Colonic mucosa (tissue), 4 donors: ENCODE results near the gene EPHB1. TPM values are rescaled to one million over a fixed set of nuclear protein-coding genes. Genes with fewer than 3 reads are reported as not detected.

Source experiments
- DNase-seq: peaks from one replicate; pipeline ENCODE4 v3.0.0-alpha.2; 2020
- H3K27ac ChIP-seq: fragments of 200-600 bp; one replicate; pipeline ENCODE4 v1.8.0; 2021
- H3K27me3 ChIP-seq: fragments of 200-600 bp; one replicate; pipeline ENCODE4 v1.8.0; 2021
- H3K36me3 ChIP-seq: fragments of 200-600 bp; one replicate; pipeline ENCODE4 v1.8.0; 2021
- H3K4me1 ChIP-seq: fragments of 200-600 bp; one replicate; pipeline ENCODE4 v1.8.0; 2021; ENCODE audit warnings: mild to moderate bottlenecking
- H3K4me3 ChIP-seq: fragments of 200-600 bp; one replicate; pipeline ENCODE4 v1.8.0; 2021
- H3K9ac ChIP-seq, 2 donors: one replicate each; pipeline ENCODE4 v1.7.0; 2013; ENCODE audit warnings: control low read depth in 2 of 2, low read depth in 2 of 2, low read length in 2 of 2
- H3K9me3 ChIP-seq: fragments of 200-600 bp; one replicate; pipeline ENCODE4 v1.8.0; 2021
- intact Hi-C: fragments of 100-400 bp; cut with DNase I; formaldehyde crosslinking; loops from one replicate; pipeline ENCODE4 v1.14.1; 2022
- total RNA-seq, 2 donors: library from RNA; stranded (reverse); fragmentation: NEBNext Ultra II Directional in 1 of 2; extraction: Animal tissue kit (Norgen Biotek cat#: 25700) in 1 of 2; gene quantifications; one replicate each; pipeline ENCODE4 v1.2.1, GENCODE V29; 2021
- TF ChIP-seq, protein P1 (sequence below): fragments of 200-600 bp; IDR thresholded peaks from one replicate; pipeline ENCODE4 v1.8.0; 2022; ENCODE audit warnings: antibody characterized with exemption, mild to moderate bottlenecking
- donor health status: healthy.
- donor health status: DM: no; HTN: no; CAD: no.
- donor health status: DM: no; HTN: no; CAD: no.

Gene EPHB1
- total RNA-seq, 2 donors from 2014 or later: 0.40 to 0.74 TPM

DNA sequence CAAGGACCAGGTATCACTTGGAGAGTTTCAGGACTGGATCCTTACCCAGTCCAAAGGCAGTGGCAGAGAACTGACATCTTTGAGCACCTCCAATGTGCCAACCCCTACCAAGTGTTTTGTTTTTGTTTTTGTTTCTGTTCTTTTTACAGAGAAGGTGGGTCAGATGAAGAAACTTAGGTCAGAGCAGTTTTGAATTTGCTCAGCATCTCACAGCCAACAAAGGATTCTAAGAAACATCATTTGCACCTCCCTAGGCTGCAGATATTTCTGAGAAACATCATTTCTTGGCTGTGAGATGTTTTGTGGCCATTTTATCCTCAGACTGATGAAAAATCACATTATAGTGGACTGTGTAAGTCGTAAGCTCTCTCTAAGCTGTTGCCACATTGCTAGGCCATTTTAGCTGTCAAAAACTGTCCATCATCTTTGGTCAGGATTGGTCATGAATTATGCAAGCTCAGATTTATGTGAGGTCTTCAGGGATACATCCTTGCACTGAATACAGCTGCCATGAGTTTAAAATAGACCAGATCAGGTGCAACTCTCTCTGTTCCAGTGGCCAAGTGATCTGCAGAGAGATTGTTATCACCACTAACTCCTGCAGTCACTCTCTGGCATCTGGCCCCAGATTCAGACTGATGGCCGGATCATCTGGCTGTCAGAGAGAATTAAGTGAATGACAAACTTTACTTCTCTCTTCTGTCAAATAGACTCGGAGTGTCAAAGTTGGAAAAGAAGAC lies 341.5 kb downstream of the EPHB1 start:
- Histone ChIP-seq H3K9ac (no peak overlapping the region), H3K27me3 (no peaks in the 10 kb centered on the region), H3K4me3 (no peak overlapping the region), H3K27ac (no peak overlapping the region), H3K36me3 (no peaks in the 10 kb centered on the region), H3K4me1 (no peaks in the 10 kb centered on the region), H3K9me3 (no peaks in the 10 kb centered on the region)
- intact Hi-C loops: no loop called here
- TF ChIP-seq, protein P1, sequence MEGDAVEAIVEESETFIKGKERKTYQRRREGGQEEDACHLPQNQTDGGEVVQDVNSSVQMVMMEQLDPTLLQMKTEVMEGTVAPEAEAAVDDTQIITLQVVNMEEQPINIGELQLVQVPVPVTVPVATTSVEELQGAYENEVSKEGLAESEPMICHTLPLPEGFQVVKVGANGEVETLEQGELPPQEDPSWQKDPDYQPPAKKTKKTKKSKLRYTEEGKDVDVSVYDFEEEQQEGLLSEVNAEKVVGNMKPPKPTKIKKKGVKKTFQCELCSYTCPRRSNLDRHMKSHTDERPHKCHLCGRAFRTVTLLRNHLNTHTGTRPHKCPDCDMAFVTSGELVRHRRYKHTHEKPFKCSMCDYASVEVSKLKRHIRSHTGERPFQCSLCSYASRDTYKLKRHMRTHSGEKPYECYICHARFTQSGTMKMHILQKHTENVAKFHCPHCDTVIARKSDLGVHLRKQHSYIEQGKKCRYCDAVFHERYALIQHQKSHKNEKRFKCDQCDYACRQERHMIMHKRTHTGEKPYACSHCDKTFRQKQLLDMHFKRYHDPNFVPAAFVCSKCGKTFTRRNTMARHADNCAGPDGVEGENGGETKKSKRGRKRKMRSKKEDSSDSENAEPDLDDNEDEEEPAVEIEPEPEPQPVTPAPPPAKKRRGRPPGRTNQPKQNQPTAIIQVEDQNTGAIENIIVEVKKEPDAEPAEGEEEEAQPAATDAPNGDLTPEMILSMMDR: no peak
- no peak for DNase-seq

DNA sequence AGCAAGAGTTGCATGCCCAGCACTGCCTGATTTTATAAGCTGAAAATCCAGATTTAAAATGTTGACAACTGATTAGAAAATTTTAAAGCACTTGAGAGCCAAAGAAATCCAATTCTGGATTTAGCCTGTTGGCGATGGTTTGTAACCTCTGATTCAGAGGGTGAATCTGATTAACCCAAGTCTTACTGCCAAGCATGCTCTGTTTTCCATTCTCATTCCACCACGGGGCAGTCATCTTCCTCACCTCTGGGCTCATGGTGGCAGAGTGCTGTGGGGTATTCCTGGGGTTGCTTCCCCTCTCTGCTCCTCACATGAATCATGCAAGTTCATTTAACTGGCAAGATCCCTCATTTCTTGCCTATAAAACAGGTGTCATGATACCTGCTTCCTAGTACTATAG lies 342.2 kb downstream of the EPHB1 start:
- H3K9ac ChIP-seq: no peak overlapping the region
- no peak overlapping the region for H3K4me3 ChIP-seq
- TF ChIP-seq, protein P1: no peak
- H3K4me1 ChIP-seq: no peaks in the 10 kb centered on the region
- H3K27ac ChIP-seq: no peak overlapping the region
- H3K36me3 ChIP-seq: no peaks in the 10 kb centered on the region
- no peak for DNase-seq
- intact Hi-C loops: no loop called here
- no peaks in the 10 kb centered on the region for H3K27me3 ChIP-seq
- no peaks in the 10 kb centered on the region for H3K9me3 ChIP-seq

DNA sequence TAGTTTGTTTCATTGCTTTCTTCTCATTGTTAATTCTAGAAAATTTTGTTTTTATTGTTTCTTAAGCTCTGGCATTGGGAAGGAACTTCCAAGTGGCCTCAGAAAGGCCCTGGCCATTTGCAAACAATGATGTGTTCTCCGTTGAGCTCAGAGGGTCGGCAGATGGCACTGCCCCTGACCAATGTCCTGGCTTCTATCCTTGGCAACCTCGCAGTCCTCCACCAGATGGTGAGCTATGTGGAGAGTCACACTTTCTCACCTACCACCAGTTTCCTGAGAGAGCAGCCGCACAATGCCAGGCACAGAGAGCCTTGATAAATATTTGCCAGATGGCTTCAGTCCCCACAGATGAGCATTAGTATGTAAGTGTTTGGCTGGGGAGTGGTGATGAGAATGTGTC lies 343.7 kb downstream of the EPHB1 start:
- H3K4me1 ChIP-seq: no peaks in the 10 kb centered on the region
- H3K27ac ChIP-seq: no peak overlapping the region
- H3K9me3 ChIP-seq: no peaks in the 10 kb centered on the region
- TF ChIP-seq, protein P1: no peak
- H3K36me3 ChIP-seq: no peaks in the 10 kb centered on the region
- no peak for DNase-seq
- H3K27me3 ChIP-seq: no peaks in the 10 kb centered on the region
- intact Hi-C loops: no loop called here
- no peak overlapping the region for H3K9ac ChIP-seq
- no peak overlapping the region for H3K4me3 ChIP-seq

DNA sequence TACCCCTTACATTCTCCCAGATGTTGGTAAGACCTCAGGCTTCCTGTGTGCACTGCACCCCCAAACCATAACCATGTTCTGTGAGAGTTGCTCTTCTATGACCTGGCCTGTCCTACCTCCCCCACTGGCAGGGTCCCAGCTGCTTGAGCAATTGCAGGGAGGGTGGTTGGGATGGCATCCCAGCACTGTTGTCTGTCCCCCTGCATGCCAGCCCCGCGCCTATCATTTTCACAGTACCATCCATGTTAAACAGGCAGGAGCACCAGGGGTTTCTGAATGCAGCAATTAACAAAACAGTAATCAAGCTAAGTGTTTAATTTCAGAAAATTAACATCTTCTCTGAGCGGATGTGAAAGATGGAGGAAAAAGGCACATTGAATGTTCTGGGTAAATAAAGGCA lies 345.5 kb downstream of the EPHB1 start:
- TF ChIP-seq, protein P1: no peak
- H3K4me3 ChIP-seq: no peak overlapping the region
- no peak for DNase-seq
- no peaks in the 10 kb centered on the region for H3K36me3 ChIP-seq
- no peaks in the 10 kb centered on the region for H3K27me3 ChIP-seq
- no peaks in the 10 kb centered on the region for H3K4me1 ChIP-seq
- intact Hi-C loops: no loop called here
- no peak overlapping the region for H3K27ac ChIP-seq
- no peaks in the 10 kb centered on the region for H3K9me3 ChIP-seq
- H3K9ac ChIP-seq: no peak overlapping the region

DNA sequence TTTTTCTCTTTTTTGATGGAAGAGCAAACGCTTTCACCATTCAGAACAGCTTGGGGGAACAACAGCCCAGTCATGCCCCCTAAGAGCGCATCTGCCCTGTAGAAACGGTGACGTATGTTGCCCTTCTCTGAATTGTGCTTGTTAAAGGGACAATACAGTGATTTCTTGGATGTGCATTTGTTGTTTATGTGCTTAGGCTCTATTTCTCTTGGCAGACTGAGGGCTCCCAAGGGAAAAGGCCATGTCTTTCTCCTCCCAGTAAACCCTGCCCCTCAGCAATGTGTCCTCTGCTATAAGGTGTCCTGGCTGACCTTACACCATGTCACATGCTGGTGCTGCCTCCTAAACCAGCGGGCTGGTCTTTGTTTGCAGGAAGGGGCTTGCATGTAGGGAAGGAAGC lies 346.1 kb downstream of the EPHB1 start:
- Histone ChIP-seq H3K27me3 (no peaks in the 10 kb centered on the region), H3K4me1 (no peaks in the 10 kb centered on the region), H3K36me3 (no peaks in the 10 kb centered on the region), H3K9me3 (no peaks in the 10 kb centered on the region), H3K9ac (no peak overlapping the region), H3K4me3 (no peak overlapping the region), H3K27ac (no peak overlapping the region)
- DNase-seq: no peak
- intact Hi-C loops: no loop called here
- TF ChIP-seq, protein P1: no peak
